RWPE1 (cell line): ENCODE results near the gene LMTK2.
A peak's percentile ranks its signal among the peaks of the same experiment; 100 is the strongest.

Source experiments
- CTCF ChIA-PET: fragments of 350-600 bp; sonication (Branson Sonifier 250); formaldehyde crosslinking; extraction: SDS; loops from one replicate; lab custom pipeline; 2021; lab: Yijun Ruan, JAX
- POLR2A ChIA-PET: fragments of 400-600 bp; formaldehyde crosslinking; extraction: SDS; loops from one replicate; lab custom pipeline; 2020; ENCODE audit warnings: antibody characterized with exemption; ENCODE audit not compliant: low non-redundant PET; lab: Yijun Ruan, JAX
- DNase-seq: peaks from one replicate; pipeline ENCODE4 v3.0.0; 2012; ENCODE audit warnings: low spot score
- H3K27ac ChIP-seq: fragments of 450-650 bp; 2 replicates; pipeline ENCODE4 v1.5.1; 2017
- TF ChIP-seq, protein P1 (sequence below): fragments of 450-650 bp; conservative IDR thresholded peaks from 2 replicates; pipeline ENCODE4 v1.5.1; 2017; ENCODE audit warnings: low read depth, mild to moderate bottlenecking

Gene LMTK2

DNA sequence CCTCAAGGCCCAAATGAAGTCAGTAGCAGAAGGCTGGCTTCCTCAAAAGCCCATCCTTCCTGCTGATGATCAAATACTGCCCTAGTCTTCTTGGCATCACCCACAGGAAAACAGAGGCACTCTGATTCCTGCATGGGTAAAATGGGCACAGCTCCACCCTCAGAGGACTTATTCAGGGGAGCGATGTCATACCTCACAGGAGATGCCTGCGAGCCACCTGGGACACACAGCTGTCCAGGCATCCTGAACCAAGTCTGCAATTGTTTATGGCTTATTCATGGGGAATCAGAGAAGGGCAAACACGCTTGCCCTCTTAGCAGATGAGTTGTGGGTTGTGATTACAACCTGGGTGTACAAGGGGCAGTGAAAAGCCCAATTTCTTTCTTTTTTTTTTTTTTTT is 22.0 kb upstream of the LMTK2 start:
- CTCF ChIA-PET, result interaction anchor here (0.5 kb wide), 1 partner anchor 36 kb away, joined by 3 read pairs; no protein-coding TSS in a partner anchor
- DNase-seq, result no peak
- POLR2A ChIA-PET, result no interaction called here
- TF ChIP-seq, protein P1, sequence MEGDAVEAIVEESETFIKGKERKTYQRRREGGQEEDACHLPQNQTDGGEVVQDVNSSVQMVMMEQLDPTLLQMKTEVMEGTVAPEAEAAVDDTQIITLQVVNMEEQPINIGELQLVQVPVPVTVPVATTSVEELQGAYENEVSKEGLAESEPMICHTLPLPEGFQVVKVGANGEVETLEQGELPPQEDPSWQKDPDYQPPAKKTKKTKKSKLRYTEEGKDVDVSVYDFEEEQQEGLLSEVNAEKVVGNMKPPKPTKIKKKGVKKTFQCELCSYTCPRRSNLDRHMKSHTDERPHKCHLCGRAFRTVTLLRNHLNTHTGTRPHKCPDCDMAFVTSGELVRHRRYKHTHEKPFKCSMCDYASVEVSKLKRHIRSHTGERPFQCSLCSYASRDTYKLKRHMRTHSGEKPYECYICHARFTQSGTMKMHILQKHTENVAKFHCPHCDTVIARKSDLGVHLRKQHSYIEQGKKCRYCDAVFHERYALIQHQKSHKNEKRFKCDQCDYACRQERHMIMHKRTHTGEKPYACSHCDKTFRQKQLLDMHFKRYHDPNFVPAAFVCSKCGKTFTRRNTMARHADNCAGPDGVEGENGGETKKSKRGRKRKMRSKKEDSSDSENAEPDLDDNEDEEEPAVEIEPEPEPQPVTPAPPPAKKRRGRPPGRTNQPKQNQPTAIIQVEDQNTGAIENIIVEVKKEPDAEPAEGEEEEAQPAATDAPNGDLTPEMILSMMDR, result no peak
- no peak overlapping the region for H3K27ac ChIP-seq

DNA sequence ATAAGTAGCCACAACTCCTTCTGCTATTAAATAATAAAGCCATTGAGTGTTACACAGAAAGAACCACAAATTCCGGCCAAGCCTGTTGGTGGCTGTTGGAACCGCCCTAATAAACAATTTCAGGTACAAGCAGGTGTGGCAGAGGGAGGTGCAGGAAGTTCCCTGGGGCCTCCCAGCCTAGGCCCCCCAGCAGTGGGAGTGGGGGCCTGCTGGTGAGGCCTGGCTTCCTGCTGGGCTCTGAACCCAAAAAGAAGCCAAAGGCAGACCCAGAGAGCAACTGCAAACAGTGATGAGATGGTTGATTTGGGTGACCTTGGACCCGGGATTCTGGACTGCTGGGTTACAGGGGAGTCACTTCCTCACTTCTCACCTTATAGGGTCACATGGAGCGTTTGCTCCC is 21.0 kb upstream of the LMTK2 start:
- ChIA-PET POLR2A (no interaction called here), CTCF (interaction anchor here (0.6 to 0.9 kb wide), 4 partner anchors 9 to 64 kb away, joined by 3 to 5 read pairs (median 4); no protein-coding TSS in a partner anchor)
- TF ChIP-seq, protein P1, result no peak
- no peak for DNase-seq
- H3K27ac ChIP-seq, result peak overlapping the region; percentile 77

DNA sequence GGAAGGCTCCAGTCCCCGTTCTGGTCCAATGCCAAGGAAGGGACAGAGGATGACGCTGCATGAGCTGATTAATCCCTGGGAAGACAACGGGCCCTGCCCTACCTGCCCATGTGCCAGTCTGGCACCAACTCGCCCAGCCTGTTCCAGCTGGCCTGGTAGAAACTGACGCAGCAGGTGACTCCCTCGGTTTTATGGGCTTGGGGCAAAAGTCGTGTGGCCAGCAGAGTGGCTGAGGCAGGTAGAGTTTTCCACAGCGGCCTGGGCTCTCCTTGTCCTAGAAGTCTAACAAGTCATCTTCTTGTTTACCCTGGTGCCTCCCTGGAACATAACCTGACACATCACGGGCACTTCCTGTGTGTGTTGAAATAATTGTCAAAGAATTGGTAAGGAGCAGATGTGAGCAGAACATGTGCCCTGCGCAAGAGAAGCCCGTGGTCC is 20.4 kb upstream of the LMTK2 start:
- ChIA-PET POLR2A (no interaction called here), CTCF (interaction anchor here (0.6 to 0.9 kb wide), 5 partner anchors 10 to 65 kb away, joined by 3 to 5 read pairs (median 3); no protein-coding TSS in a partner anchor)
- TF ChIP-seq, protein P1, result no peak
- H3K27ac ChIP-seq, result peak overlapping the region; percentile 77
- DNase-seq, result peak; percentile 87

DNA sequence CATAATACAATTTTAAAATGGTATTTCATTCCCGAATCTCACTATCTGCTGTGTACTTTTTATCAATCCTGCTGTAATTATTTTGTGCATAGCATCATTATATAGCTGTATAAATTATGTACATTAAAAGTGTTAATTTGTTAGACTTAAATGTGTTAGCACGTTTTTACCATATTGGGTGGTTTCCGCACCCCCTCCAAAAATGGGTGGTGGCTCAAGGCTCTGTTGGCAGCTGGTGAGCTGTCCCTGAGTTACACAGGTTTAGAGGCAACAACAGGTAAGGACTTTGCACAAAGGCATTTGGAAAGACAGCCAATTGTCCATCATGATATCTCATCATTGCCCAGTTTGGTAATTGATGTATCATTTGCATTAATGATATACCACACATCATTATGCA is 18.6 kb upstream of the LMTK2 start:
- ChIA-PET CTCF (interaction anchor here (1.5 kb wide), 1 partner anchor 81 kb away, joined by 4 read pairs; no protein-coding TSS in a partner anchor), POLR2A (no interaction called here)
- TF ChIP-seq, protein P1, result no peak
- no peak overlapping the region for H3K27ac ChIP-seq
- DNase-seq, result no peak

DNA sequence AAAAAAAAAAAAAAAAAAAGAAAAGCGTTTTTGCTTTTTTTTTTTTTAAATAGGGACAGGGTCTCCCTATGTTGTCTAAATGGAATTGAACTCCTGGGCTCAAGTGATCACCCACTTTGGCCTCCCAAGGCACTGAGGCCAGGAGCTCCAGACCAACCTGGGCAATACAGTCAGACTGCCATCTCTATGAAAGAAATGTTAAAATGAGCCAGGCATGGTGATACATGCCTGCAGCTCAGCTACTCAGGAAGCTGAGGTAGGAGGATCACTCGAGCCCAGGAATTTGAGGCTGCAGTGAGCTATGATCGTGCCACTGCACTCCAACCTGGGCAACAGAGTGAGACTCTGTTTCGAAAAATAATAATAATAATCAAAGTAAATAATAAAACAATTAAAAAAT is 16.5 kb upstream of the LMTK2 start:
- no peak for DNase-seq
- POLR2A ChIA-PET, result no interaction called here
- CTCF ChIA-PET, result no interaction called here
- TF ChIP-seq, protein P1, result no peak
- no peak overlapping the region for H3K27ac ChIP-seq

DNA sequence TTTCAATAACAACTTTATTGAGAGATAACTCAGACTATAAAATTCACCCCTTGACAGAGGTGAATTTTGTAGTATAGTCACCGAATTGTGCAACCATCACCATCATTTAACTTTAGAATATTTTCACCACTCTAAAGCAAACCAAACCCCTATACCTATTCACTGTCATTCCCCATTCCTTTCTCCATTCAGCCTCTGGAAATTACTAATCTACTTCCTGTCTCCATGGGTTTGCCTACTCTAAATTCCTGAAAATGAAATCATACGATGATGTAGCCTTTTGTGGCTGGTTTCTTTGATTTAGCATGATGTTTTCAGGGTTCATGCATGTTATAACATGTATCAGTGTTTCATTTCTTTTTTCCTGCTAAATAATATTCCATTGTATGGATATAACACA is 15.6 kb upstream of the LMTK2 start:
- POLR2A ChIA-PET, result no interaction called here
- DNase-seq, result peak; percentile 62
- CTCF ChIA-PET, result interaction anchor here (0.6 kb wide), 1 partner anchor 64 kb away, joined by 3 read pairs; no protein-coding TSS in a partner anchor
- TF ChIP-seq, protein P1, result no peak
- no peak overlapping the region for H3K27ac ChIP-seq
